K562 (cell line): Measurements from ENCODE around the gene ALG12.

Experiments used
- GATA2 ChIP-seq: sonication (generic); formaldehyde crosslinking; IDR thresholded peaks from 2 replicates; pipeline ENCODE4 v1.4.0; 2020; ENCODE audit warnings: mild to moderate bottlenecking, missing genetic modification reagents
- HDAC2 ChIP-seq: fragments of 450-650 bp; IDR thresholded peaks from 2 replicates; pipeline ENCODE4 v1.6.1; 2016; ENCODE audit warnings: mild to moderate bottlenecking
- IRF9 ChIP-seq: fragments of 450-650 bp; IDR thresholded peaks from 2 replicates; pipeline ENCODE4 v1.6.1; 2016; ENCODE audit warnings: missing biosample characterization, missing genetic modification characterization
- MYC ChIP-seq, 2 experiments: fragments of 250-450 bp in 1 of 2; sonication (Bioruptor Pico) in 1 of 2; IDR thresholded peaks; 2 replicates each; pipeline versions ENCODE4 v1.5.1 to v1.6.1; 2012 to 2021; ENCODE audit warnings: low read depth in 2 of 2, borderline replicate concordance in 1 of 2, improper control_type of control experiment in 1 of 2, low read length in 1 of 2, mild to moderate bottlenecking in 1 of 2, moderate library complexity in 1 of 2
- PATZ1 ChIP-seq: fragments of 250-450 bp; sonication (Bioruptor Pico); IDR thresholded peaks from 2 replicates; pipeline ENCODE4 v1.5.0; 2020; ENCODE audit warnings: mild to moderate bottlenecking, borderline replicate concordance
- RFX5 ChIP-seq: IDR thresholded peaks from 2 replicates; pipeline ENCODE4 v1.6.1; 2011; ENCODE audit warnings: low read depth, mild to moderate bottlenecking, improper control_type of control experiment, low read length
- SMAD4 ChIP-seq: fragments of 250-450 bp; sonication (Bioruptor Pico); conservative IDR thresholded peaks from 2 replicates; pipeline ENCODE4 v1.8.0; 2021; ENCODE audit warnings: inconsistent platforms, mild to moderate bottlenecking, moderate library complexity
- TARDBP ChIP-seq: fragments of 450-650 bp; IDR thresholded peaks from 2 replicates; pipeline ENCODE4 v1.6.1; 2016
- ZNF76 ChIP-seq: fragments of 250-450 bp; sonication (Bioruptor Pico); IDR thresholded peaks from 2 replicates; pipeline ENCODE4 v1.4.0; 2020; ENCODE audit warnings: mild to moderate bottlenecking, moderate library complexity, borderline replicate concordance
- ZNF766 ChIP-seq: fragments of 200-800 bp; sonication (Bioruptor generic); conservative IDR thresholded peaks from 2 replicates; pipeline ENCODE4 v1.6.1; 2016; ENCODE audit warnings: missing genetic modification characterization, missing compliant biosample characterization
- ZNF785 ChIP-seq: fragments of 250-450 bp; sonication (Bioruptor Pico); IDR thresholded peaks from 2 replicates; pipeline ENCODE4 v1.4.0; 2020; ENCODE audit warnings: mild to moderate bottlenecking

- TF ChIP-seq MYC (IDR thresholded peaks at IDR 0.05; ENCODE audit: low read depth, low read length) (no peak), MYC (CRISPR knock-in tag; IDR thresholded peaks at IDR 0.05; ENCODE audit: borderline replicate concordance, low read depth) (no peak), HDAC2 (no peak), PATZ1 (CRISPR knock-in tag) (no peak), ZNF76 (CRISPR knock-in tag) (no peak), GATA2 (CRISPR knock-in tag) (no peak), ZNF785 (CRISPR knock-in tag) (no peak), RFX5 (no peak), IRF9 (tag) (no peak), ZNF766 (no peak), SMAD4 (CRISPR knock-in tag) (no peak), TARDBP (no peak)
Measured at GRCh38 chr22:49922484-49922883, 4.2 kb upstream of the ALG12 start.
